Measurements from ENCODE around the gene NUTF2. TPM values are rescaled to one million over a fixed set of nuclear protein-coding genes. Genes with fewer than 3 reads are reported as not detected.
"Not testable (repeated sequence)": the region's sequence is repeated elsewhere in the genome, so short reads cannot be mapped to it uniquely, and the experiment has no call there.

The NUTF2 gene
- total RNA-seq, 4 donors from 2014 or later = 31.6 to 153 (median 58.4) TPM

GRCh38 chr16:67834242-67834614, 12.5 kb upstream of the NUTF2 start:
- no peak for DNase-seq
- intact Hi-C loops (cut with DNase I) = no loop called here
- TF ChIP-seq CTCF (IDR thresholded peaks at IDR 0.05) (no peak), POLR2A (IDR thresholded peaks at IDR 0.05) (no peak)
- peaks cover 8 to 13% of the 10 kb centered on the region in 2 donors for H3K4me1 ChIP-seq
- peak overlapping the region in 1 of 3 donors; percentile 43 for H3K27ac ChIP-seq
- WGBS, 2 donors = 74 to 81% methylated on average over 10 of the region's 10 CpGs
- H3K4me3 ChIP-seq (replicated peaks in 1 of 3) = no peak overlapping the region
- H3K9me3 ChIP-seq = no peaks in the 10 kb centered on the region
- H3K27me3 ChIP-seq = no peaks in the 10 kb centered on the region
- H3K36me3 ChIP-seq = peaks cover 7 to 12% of the 10 kb centered on the region in 2 donors

- H3K27ac ChIP-seq; intact Hi-C loops (cut with DNase I); H3K4me3 ChIP-seq (replicated peaks in 1 of 3); H3K9me3 ChIP-seq; DNase-seq; H3K36me3 ChIP-seq; H3K27me3 ChIP-seq: not testable (repeated sequence)
- H3K4me1 ChIP-seq = peaks cover 11 to 13% of the 10 kb centered on the region in 2 donors
- 94% methylated on average over 10 of the region's 10 CpGs for WGBS, 2 donors
Measured at GRCh38 chr16:67837190-67837589, 9.5 kb upstream of the NUTF2 start.

GRCh38 chr16:67837811-67838210, 8.9 kb upstream of the NUTF2 start:
- no peak overlapping the region for H3K4me3 ChIP-seq (replicated peaks in 1 of 3)
- TF ChIP-seq POLR2A (IDR thresholded peaks at IDR 0.05) (no peak), CTCF (IDR thresholded peaks at IDR 0.05) (no peak)
- no peak overlapping the region for H3K27ac ChIP-seq
- no peaks in the 10 kb centered on the region for H3K9me3 ChIP-seq
- 88 to 91% methylated on average over 2 of the region's 2 CpGs for WGBS, 2 donors
- DNase-seq = no peak
- intact Hi-C loops (cut with DNase I) = no loop called here
- H3K27me3 ChIP-seq = no peaks in the 10 kb centered on the region
- peaks cover 8 to 11% of the 10 kb centered on the region in 2 donors for H3K4me1 ChIP-seq
- H3K36me3 ChIP-seq = no peaks in the 10 kb centered on the region

GRCh38 chr16:67841198-67841815, 5.4 kb upstream of the NUTF2 start:
- Histone ChIP-seq H3K27me3 (no peaks in the 10 kb centered on the region), H3K4me3 (replicated peaks in 1 of 3) (peak overlapping the region in 1 of 3 donors; percentile 62), H3K36me3 (no peaks in the 10 kb centered on the region), H3K27ac (peak overlapping the region; percentile 100), H3K9me3 (no peaks in the 10 kb centered on the region), H3K4me1 (peaks cover 33 to 35% of the 10 kb centered on the region in 2 donors)
- no peak for DNase-seq
- intact Hi-C loops (cut with DNase I) = loop anchor here (5.0 kb wide), 1 partner anchor 34 kb away; the partner anchor contains the start of genes RANBP10 and TSNAXIP1
- WGBS, 2 donors = 48 to 58% methylated on average over 15 to 17 of the region's 17 CpGs
- TF ChIP-seq CTCF (IDR thresholded peaks at IDR 0.05) (no peak), POLR2A (IDR thresholded peaks at IDR 0.05) (no peak)

- Histone ChIP-seq H3K4me3 (replicated peaks in 1 of 3) (peak within 1 kb of the TSS; percentile 62 to 78 (median 68)), H3K9me3 (no peaks in the 10 kb centered on the region), H3K27ac (peak within 1 kb of the TSS; percentile 100), H3K27me3 (no peaks in the 10 kb centered on the region), H3K4me1 (peaks cover 33 to 35% of the 10 kb centered on the region in 2 donors), H3K36me3 (no peaks in the 10 kb centered on the region)
- WGBS, 2 donors = 0 to 7% methylated on average over 3 to 8 of the region's 83 CpGs
- peak; percentile 92 to 95 for DNase-seq
- TF ChIP-seq CTCF (IDR thresholded peaks at IDR 0.05) (peak; percentile 70 to 94 (median 88)), POLR2A (IDR thresholded peaks at IDR 0.05) (peak in 1 of 2 donors; percentile 74)
- intact Hi-C loops (cut with DNase I) = loop anchor here (5.0 kb wide), 1 partner anchor 35 kb away; the partner anchor contains the start of genes RANBP10 and TSNAXIP1
Measured at GRCh38 chr16:67841816-67842508, 4.8 kb upstream of the NUTF2 start, which contains the start of gene THAP11. Gene THAP11 (plus strand): TSS chr16:67842320. CDS start chr16:67842555, 235 bp downstream.

Data from thyroid gland (tissue), 4 donors.